T-helper 1 cell treated with Interleukin-12 subunit alpha and Interleukin-12 subunit beta and Interleukin-4 antibody, amounts not matched to agents 30 μg/mL and 1 μg/mL, for 36 hours (primary cell): ENCODE measurements around the gene IL4I1.
"Not testable (repeated sequence)": the region's sequence is repeated elsewhere in the genome, so short reads cannot be mapped to it uniquely, and the experiment has no call there.

Experiments used
- H3K27ac Mint-ChIP-seq: one replicate; pipeline ENCODE4 v1.8.0; 2021; ENCODE audit warnings: mild to moderate bottlenecking, mixed read lengths
- H3K27me3 Mint-ChIP-seq: one replicate; pipeline ENCODE4 v1.8.0; 2021; ENCODE audit warnings: low read depth, mixed read lengths
- H3K36me3 Mint-ChIP-seq: one replicate; pipeline ENCODE4 v1.8.0; 2021; ENCODE audit warnings: low read depth, mixed read lengths
- H3K4me1 Mint-ChIP-seq: one replicate; pipeline ENCODE4 v1.8.0; 2021; ENCODE audit warnings: low read depth, mixed read lengths
- H3K4me3 Mint-ChIP-seq: one replicate; pipeline ENCODE4 v1.8.0; 2021; ENCODE audit warnings: mild to moderate bottlenecking, moderate library complexity, mixed read lengths
- H3K9me3 Mint-ChIP-seq: one replicate; pipeline ENCODE4 v1.8.0; 2021; ENCODE audit warnings: mixed read lengths

IL4I1 gene, protein sequence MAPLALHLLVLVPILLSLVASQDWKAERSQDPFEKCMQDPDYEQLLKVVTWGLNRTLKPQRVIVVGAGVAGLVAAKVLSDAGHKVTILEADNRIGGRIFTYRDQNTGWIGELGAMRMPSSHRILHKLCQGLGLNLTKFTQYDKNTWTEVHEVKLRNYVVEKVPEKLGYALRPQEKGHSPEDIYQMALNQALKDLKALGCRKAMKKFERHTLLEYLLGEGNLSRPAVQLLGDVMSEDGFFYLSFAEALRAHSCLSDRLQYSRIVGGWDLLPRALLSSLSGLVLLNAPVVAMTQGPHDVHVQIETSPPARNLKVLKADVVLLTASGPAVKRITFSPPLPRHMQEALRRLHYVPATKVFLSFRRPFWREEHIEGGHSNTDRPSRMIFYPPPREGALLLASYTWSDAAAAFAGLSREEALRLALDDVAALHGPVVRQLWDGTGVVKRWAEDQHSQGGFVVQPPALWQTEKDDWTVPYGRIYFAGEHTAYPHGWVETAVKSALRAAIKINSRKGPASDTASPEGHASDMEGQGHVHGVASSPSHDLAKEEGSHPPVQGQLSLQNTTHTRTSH

DNA sequence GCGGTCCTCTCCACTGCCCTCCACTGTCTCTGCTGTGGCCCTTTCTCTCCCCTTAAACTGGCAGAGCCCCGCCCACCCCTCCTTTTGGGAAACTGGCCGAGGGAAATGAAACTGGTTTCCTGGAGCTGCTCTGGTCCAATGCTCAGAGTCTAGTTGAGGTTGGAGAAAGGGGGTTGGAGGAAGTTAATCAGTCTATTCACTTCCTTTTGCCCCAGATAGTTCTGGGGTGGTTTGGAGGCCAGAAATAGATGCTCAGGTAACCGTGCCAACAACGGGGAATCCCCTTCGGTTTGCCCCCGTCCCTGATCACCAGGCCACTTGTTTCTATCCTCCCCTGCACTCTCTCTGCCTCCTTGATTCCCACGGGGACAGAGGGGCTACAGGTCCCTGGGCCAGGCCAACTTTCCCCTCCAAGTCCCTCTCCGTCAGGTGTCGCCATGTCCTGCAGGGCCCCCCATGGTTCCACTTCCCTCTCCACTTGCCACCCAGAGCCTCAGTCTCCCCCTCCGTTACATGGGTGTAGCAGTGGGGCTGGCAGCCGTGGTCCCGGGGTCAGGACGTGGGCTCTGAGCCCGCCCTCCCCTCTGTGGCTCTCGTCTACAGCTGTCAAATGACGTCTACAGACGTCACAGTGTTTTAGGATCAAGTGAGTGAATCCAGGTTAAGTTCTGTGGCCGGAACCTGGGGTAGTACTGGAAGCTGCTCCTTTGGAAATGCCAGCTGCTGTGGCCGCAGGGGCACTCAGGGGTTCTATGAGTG, at the start of gene IL4I1:
TSS of gene IL4I1 (minus strand) at position 25 of the 759 bp plus-strand sequence. CDS start 727 bp downstream, outside the sequence.
- Mint-ChIP-seq H3K4me1 (peaks cover 39% of the 10 kb centered on the region), H3K36me3 (peaks cover 4% of the 10 kb centered on the region), H3K9me3 (no peaks in the 10 kb centered on the region), H3K27me3 (no peaks in the 10 kb centered on the region), H3K27ac (peak within 1 kb of the TSS; percentile 98), H3K4me3 (peak within 1 kb of the TSS; percentile 87)

DNA sequence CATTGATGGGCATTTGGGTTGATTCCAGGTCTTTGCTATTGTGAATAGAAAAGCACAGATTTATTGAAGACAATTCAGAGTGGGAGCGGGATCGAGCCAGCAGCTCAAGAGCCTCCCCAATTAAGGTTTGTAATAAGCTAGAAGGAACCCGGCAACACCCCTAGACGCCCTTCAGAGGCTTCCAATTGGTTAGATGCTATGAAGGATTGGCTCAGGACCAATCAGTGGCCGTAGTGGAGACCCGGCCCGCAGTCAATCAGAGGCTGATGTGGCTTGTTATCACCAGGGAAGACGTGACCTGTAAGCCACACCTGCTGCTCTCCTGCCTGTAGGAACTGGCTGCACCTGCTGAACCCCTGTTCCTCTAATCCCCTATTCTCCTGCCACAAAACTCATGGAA, 49.7 kb upstream of the IL4I1 start:
- H3K27me3 Mint-ChIP-seq = peaks cover 4% of the 10 kb centered on the region
- H3K4me1 Mint-ChIP-seq = no peaks in the 10 kb centered on the region
- H3K4me3 Mint-ChIP-seq = no peak overlapping the region
- H3K9me3 Mint-ChIP-seq = peaks cover 5% of the 10 kb centered on the region
- no peaks in the 10 kb centered on the region for H3K36me3 Mint-ChIP-seq
- no peak overlapping the region for H3K27ac Mint-ChIP-seq

DNA sequence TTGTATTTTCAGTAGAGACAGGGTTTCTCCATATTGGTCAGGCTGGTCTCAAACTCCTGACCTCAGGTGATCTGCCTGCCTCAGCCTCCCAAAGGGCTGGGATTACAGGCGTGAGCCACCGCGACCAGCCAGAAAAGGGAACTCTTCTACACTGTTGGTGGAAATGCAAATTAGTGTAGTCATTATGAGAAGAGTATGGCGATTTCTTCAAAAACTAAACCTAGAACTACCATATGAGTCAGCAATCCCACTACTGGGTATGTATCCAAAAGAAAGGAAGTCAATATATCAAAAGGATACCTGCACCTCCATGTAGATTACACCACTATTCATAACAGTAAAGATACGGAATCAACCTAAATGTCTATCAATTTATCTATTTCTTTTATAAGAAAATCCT, 47.9 kb upstream of the IL4I1 start:
- not testable (repeated sequence) for H3K9me3 Mint-ChIP-seq, H3K4me3 Mint-ChIP-seq, H3K27me3 Mint-ChIP-seq, H3K27ac Mint-ChIP-seq, H3K4me1 Mint-ChIP-seq, H3K36me3 Mint-ChIP-seq

DNA sequence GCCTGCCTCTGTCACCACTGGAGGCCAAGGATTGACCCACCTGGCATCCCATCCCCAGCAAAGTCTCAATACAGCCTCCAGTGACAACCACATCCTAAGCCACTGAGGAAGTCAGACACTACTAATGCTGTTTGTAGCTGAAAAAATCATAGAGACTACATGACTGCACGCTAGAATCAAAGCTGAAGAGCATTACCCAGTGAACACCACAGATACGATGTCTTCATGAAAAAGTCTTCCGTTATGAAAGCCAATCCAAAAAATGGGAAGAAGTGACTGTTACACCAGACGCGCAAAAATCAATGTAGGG, 43.8 kb upstream of the IL4I1 start:
- Mint-ChIP-seq H3K4me3 (no peak overlapping the region), H3K36me3 (no peaks in the 10 kb centered on the region), H3K27ac (no peak overlapping the region), H3K4me1 (peaks cover 5% of the 10 kb centered on the region), H3K27me3 (peaks cover 13% of the 10 kb centered on the region), H3K9me3 (peaks cover 4% of the 10 kb centered on the region)

DNA sequence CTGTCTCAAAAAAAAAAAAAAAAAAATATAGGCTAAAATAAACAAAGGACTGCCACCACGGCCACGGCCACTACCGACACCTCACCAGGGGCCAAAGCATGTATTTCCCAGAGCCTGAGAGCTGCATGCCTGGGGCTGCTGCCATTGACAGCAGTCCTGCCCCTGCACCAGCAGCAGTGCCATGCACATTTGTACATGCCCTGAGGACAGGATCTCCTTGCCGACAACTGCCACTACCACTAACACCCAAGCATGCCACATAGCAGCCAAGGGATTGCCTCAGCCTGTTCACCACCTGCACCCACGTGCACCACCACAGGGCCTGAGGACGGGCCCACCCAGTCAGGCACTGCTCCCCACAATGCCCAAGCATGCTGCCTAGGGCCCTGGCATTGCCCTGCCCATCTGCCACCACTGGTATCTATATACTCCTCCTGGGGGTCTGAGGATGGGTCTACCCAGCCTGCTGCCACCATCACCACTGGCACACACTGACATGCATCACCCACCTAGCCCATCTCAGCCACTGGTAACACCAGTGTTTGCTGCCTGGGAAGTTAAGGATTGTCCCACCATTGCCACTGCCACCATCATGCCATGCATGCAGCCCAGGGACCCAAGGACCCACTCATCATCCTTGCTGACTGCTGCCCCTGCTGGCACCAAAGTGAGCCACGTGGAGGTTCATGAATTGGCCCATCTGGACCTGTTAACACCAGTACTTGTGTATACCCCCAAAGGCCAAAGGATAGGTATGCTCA, 43.2 kb upstream of the IL4I1 start:
- H3K27ac Mint-ChIP-seq = no peak overlapping the region
- H3K4me3 Mint-ChIP-seq = no peak overlapping the region
- H3K27me3 Mint-ChIP-seq = peaks cover 13% of the 10 kb centered on the region
- no peaks in the 10 kb centered on the region for H3K36me3 Mint-ChIP-seq
- no peaks in the 10 kb centered on the region for H3K9me3 Mint-ChIP-seq
- H3K4me1 Mint-ChIP-seq = peaks cover 5% of the 10 kb centered on the region

DNA sequence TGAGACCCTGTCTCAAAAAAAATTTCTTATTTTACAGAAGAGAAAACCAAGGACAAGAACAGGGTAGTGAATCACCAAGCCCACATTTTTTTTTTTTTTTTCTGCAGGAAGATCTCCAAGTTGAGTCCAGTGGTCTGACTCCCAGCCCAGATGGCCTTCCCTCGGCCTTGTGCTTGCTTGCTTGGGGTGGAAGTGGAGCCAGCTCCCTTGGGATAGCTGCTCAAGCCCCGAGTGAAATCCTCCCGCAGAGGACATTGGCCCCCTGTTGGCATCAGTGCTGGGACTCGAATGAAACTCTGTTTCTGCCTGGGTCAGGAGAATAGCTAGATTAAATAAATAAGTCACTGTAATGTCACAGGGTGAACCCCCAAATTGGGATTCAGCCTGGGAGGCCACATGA, 42.0 kb upstream of the IL4I1 start:
- Mint-ChIP-seq H3K36me3 (peaks cover 2% of the 10 kb centered on the region), H3K4me3 (no peak overlapping the region), H3K4me1 (peaks cover 5% of the 10 kb centered on the region), H3K27ac (no peak overlapping the region), H3K27me3 (peaks cover 13% of the 10 kb centered on the region), H3K9me3 (no peaks in the 10 kb centered on the region)

DNA sequence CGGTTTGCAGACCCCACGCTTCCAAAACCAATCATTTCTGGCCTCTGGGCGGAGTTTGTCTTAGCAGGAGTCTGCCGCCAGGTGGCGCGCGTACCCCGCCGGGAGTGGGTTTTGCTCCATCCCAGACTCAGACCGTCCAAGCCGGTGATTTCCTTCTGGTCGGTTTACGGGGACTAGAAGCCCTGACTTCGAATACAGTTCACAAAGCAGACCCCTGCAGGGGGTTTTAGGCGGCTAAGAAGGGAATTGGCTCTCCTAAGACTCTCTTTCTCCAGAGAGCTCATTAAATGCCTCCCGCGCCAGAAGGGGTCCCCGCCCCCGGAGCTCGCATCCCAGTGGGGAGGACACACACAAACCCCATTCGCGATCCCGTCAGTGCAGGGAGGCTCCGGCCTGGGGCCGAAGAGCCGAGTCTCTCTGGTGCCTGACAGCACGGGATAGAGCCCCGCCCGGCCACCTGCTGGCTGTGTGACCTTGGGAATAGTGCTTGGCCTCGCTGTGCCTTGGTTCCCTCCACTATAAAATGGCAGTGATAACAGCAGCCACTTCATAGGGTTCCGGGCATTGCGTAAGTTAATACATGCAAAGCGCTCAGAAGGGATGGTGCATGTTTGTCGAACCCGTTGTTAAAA, 41.2 kb upstream of the IL4I1 start:
- peaks cover 13% of the 10 kb centered on the region for H3K27me3 Mint-ChIP-seq
- peaks cover 8% of the 10 kb centered on the region for H3K4me1 Mint-ChIP-seq
- no peak overlapping the region for H3K27ac Mint-ChIP-seq
- no peaks in the 10 kb centered on the region for H3K9me3 Mint-ChIP-seq
- no peak overlapping the region for H3K4me3 Mint-ChIP-seq
- peaks cover 7% of the 10 kb centered on the region for H3K36me3 Mint-ChIP-seq

DNA sequence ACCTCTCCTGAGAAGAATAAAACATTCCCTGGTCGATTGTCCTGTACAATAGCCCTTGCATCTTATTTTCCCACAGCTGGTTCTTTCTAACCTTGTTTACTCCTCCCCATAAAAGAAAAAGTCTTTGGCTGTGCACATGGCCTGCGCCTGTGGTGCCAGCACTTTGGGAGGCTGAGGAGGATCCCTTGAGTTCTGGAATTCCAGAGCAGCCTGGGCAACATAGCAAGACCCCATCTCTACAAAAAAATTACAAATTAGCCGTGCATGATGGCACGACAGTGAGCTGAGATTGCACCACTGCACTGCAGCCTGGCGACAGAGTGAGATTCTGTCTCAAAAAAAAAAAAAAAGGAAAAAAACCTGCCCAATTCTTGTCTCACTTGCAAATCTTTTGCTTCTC, 39.9 kb upstream of the IL4I1 start:
- peaks cover 10% of the 10 kb centered on the region for H3K27me3 Mint-ChIP-seq
- H3K9me3 Mint-ChIP-seq = peaks cover 4% of the 10 kb centered on the region
- no peak overlapping the region for H3K4me3 Mint-ChIP-seq
- H3K36me3 Mint-ChIP-seq = peaks cover 15% of the 10 kb centered on the region
- peaks cover 18% of the 10 kb centered on the region for H3K4me1 Mint-ChIP-seq
- no peak overlapping the region for H3K27ac Mint-ChIP-seq

DNA sequence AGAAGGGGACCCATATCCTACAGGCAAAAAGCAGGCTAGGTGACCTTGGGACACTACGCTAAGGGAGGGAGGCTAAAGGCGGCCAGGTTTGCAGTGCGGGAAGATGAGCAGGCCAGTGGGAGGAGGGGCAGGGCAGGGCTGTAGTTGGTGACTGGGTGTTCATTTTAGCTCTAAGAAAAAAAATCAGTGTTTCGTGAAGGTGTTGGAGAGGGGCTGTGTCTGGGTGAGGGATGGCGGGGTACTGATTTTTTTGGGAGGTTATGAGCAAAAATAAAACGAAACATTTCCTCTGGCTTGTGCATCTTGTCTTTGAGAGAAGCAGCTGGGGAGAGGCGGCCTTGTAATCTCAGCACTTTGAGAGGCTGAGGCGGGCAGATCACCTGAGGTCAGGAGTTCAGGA, 37.0 kb upstream of the IL4I1 start:
- Mint-ChIP-seq H3K4me3 (peak overlapping the region; percentile 10), H3K4me1 (peaks cover 30% of the 10 kb centered on the region), H3K36me3 (peaks cover 33% of the 10 kb centered on the region), H3K9me3 (peaks cover 4% of the 10 kb centered on the region), H3K27ac (no peak overlapping the region), H3K27me3 (peaks cover 10% of the 10 kb centered on the region)

DNA sequence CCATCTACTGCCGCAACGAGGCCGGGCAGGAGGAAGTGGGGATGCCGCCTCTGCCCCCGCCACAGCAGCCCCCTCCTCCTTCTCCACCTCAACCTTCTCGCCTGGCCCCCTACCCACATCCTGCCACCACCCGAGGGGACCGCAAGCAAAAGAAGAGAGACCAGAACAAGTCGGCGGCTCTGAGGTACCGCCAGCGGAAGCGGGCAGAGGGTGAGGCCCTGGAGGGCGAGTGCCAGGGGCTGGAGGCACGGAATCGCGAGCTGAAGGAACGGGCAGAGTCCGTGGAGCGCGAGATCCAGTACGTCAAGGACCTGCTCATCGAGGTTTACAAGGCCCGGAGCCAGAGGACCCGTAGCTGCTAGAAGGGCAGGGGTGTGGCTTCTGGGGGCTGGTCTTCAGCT, 36.0 kb upstream of the IL4I1 start:
- Mint-ChIP-seq H3K36me3 (peaks cover 38% of the 10 kb centered on the region), H3K4me1 (peaks cover 35% of the 10 kb centered on the region)

DNA sequence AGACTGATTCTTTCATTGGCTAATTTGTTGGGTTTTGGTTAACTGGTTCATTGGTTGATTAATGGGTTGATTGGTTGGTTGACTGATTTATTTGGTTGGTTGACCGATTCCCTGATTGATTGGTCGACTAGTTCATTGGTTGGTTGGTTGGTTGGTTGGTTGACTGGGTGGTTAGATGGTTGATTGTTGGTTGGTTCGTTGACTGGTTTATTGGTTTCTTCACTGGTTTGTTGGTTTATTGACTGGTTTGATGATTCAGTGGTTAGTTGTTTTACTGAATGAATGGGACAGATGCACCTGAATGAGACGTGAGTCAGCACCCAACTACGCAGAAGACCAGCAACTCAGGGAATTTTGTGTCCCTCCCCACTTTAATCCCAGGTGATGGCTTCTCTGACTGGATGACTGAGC, 35.4 kb upstream of the IL4I1 start:
- Mint-ChIP-seq H3K4me1 (peaks cover 42% of the 10 kb centered on the region), H3K36me3 (peaks cover 45% of the 10 kb centered on the region)

More for the DNA sequence above, 36.0 kb upstream of the IL4I1 start:
- Mint-ChIP-seq H3K9me3 (peaks cover 4% of the 10 kb centered on the region), H3K27me3 (peaks cover 10% of the 10 kb centered on the region), H3K4me3 (no peak overlapping the region), H3K27ac (peak overlapping the region; percentile 14)

DNA sequence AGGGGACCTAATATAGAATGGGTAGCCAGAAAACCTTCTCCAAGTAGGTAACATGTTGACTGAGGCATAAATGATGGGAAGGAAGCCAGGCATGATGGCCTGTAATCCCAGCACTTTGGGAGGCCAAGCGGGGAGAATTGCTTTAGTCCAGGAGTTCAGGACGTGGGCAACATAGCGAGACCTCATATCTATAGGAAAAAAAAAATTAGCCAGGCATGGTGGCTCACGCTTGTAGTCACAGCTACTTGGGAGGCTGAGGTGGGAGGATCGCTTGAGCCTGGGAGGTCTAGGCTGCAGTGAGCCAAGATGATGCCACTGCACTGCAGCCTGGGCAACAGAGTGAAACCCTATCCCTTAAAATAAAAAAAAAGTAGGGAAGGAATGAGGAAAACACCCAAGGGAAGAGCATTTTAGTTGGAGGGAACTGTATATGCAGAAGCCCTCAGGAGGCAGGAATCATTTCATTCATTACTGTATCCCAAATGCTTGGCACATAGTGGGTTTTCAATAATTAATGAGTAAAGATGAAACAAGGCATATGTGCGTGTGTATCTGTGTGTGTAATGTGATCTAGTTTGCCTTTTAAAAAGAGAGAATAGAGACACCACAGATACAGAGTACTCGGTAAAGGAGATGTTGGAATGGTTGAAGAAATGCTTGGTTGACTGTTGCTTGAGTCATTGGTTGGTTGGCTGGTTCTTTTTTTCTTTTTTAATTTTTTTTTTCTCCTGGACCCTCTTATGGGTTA, 34.8 kb upstream of the IL4I1 start:
- peaks cover 4% of the 10 kb centered on the region for H3K27me3 Mint-ChIP-seq
- no peak overlapping the region for H3K4me3 Mint-ChIP-seq

More for the DNA sequence above, 35.4 kb upstream of the IL4I1 start:
- peak overlapping the region; percentile 15 for H3K4me3 Mint-ChIP-seq
- H3K27ac Mint-ChIP-seq = peak overlapping the region; percentile 34
- H3K27me3 Mint-ChIP-seq = peaks cover 10% of the 10 kb centered on the region
- peaks cover 4% of the 10 kb centered on the region for H3K9me3 Mint-ChIP-seq

DNA sequence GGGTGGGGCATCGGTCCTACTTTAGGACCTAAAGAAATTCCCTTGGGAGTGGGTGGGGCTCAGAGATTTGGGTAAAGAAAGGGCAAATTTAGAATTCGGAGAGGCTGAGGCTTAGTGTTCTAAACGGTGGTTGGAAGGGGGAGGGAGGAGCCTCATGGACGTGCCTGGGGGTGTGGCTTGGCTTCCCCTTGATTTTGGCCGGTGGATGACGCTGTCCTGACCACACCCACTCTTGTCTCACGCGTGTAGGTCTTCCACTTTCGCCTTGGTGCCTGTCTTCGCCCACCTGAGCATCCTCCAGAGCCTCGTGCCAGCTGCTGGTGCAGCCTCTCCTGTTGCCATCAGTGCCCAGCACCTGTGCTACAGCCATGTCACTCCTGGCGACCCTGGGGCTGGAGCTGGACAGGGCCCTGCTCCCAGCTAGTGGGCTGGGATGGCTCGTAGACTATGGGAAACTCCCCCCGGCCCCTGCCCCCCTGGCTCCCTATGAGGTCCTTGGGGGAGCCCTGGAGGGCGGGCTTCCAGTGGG, 33.9 kb upstream of the IL4I1 start:
- peak overlapping the region; percentile 99 for H3K27ac Mint-ChIP-seq
- peak overlapping the region; percentile 100 for H3K4me3 Mint-ChIP-seq
- peaks cover 50% of the 10 kb centered on the region for H3K36me3 Mint-ChIP-seq
- peaks cover 45% of the 10 kb centered on the region for H3K4me1 Mint-ChIP-seq
- no peaks in the 10 kb centered on the region for H3K27me3 Mint-ChIP-seq
- H3K9me3 Mint-ChIP-seq = peaks cover 4% of the 10 kb centered on the region

More for the DNA sequence above, 34.8 kb upstream of the IL4I1 start:
- H3K36me3 Mint-ChIP-seq = peaks cover 47% of the 10 kb centered on the region
- peaks cover 43% of the 10 kb centered on the region for H3K4me1 Mint-ChIP-seq
- peak overlapping the region; percentile 22 for H3K27ac Mint-ChIP-seq
- H3K9me3 Mint-ChIP-seq = peaks cover 4% of the 10 kb centered on the region
